Stimulated activated CD8-positive, alpha-beta memory T cell treated with anti-CD3 and anti-CD28 coated beads, Interleukin-15, amount 100 ng/mL, for 24 hours (primary cell): ENCODE measurements around the gene ZDHHC11B.
"Not testable (repeated sequence)": the region's sequence is repeated elsewhere in the genome, so short reads cannot be mapped to it uniquely, and the experiment has no call there.

Experiments used
- DNase-seq: peaks from one replicate; pipeline ENCODE4 v3.0.0-alpha.2; 2020; ENCODE audit warnings: low read depth

The ZDHHC11B gene

GRCh38 chr5:715636-716035, 68.9 kb downstream of the ZDHHC11B start:
- not testable (repeated sequence) for DNase-seq

GRCh38 chr5:714215-715118, 70.1 kb downstream of the ZDHHC11B start:
- not testable (repeated sequence) for DNase-seq

- not testable (repeated sequence) for DNase-seq
These were observed 70.8 kb downstream of the ZDHHC11B start for GRCh38 chr5:713686-714085.

GRCh38 chr5:708848-709517, 75.5 kb downstream of the ZDHHC11B start:
- DNase-seq = not testable (repeated sequence)

GRCh38 chr5:708374-708773, 76.2 kb downstream of the ZDHHC11B start:
- DNase-seq = not testable (repeated sequence)

- not testable (repeated sequence) for DNase-seq
These were observed 78.4 kb downstream of the ZDHHC11B start for GRCh38 chr5:706127-706526.

- DNase-seq = not testable (repeated sequence)
These were observed 87.5 kb downstream of the ZDHHC11B start for GRCh38 chr5:696753-697702.

- DNase-seq = not testable (repeated sequence)
These were observed 88.3 kb downstream of the ZDHHC11B start for GRCh38 chr5:696191-696590.

- not testable (repeated sequence) for DNase-seq
These were observed 89.1 kb downstream of the ZDHHC11B start for GRCh38 chr5:695475-695874.

- DNase-seq = not testable (repeated sequence)
These were observed 90.5 kb downstream of the ZDHHC11B start for GRCh38 chr5:694042-694431.

GRCh38 chr5:693271-694041, 91.1 kb downstream of the ZDHHC11B start, which contains the start of gene TPPP:
Gene TPPP, minus strand, starts transcription at chr5:693352. Its CDS starts 15,292 bp downstream, at chr5:678060.
- peak; percentile 83 for DNase-seq

- not testable (repeated sequence) for DNase-seq
These were observed 91.9 kb downstream of the ZDHHC11B start for GRCh38 chr5:692529-693041.

- no peak for DNase-seq
These were observed 92.6 kb downstream of the ZDHHC11B start for GRCh38 chr5:691817-692528.

GRCh38 chr5:691049-691448, 93.5 kb downstream of the ZDHHC11B start:
- DNase-seq = not testable (repeated sequence)

GRCh38 chr5:690293-690692, 94.2 kb downstream of the ZDHHC11B start:
- DNase-seq = not testable (repeated sequence)

- DNase-seq = not testable (repeated sequence)
These were observed 96.0 kb downstream of the ZDHHC11B start for GRCh38 chr5:688348-689010.

GRCh38 chr5:686936-687335, 97.6 kb downstream of the ZDHHC11B start:
- not testable (repeated sequence) for DNase-seq

- DNase-seq = not testable (repeated sequence)
These were observed 98.4 kb downstream of the ZDHHC11B start for GRCh38 chr5:686172-686523.
